ENCODE results near the gene GRK3.
"Not testable (repeated sequence)": the region's sequence is repeated elsewhere in the genome, so short reads cannot be mapped to it uniquely, and the experiment has no call there.

Gene GRK3

DNA sequence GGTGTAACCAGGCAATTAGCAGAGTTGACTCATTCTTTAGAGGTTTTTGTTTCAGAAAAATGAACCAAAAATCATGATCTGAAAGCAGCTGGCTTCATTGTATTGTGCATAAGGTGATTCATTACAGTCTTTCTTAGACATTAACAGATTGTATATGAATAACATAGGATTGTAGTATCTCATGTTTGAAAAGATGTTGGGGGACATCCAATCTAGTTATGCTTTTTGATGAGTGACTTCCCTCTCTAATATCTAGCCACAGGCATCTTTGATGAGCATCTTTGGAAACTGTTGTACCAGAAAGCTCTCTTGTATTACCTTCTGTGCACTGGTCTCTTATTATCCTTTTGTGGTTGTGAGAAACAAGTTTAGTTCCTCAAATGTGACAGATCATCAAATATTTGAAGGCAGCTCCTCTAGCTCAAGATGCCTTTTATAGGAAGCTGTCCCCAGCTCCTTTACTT is 8.3 kb downstream of the GRK3 start:
- DNase-seq (ENCODE audit: low spot score): no peak

DNA sequence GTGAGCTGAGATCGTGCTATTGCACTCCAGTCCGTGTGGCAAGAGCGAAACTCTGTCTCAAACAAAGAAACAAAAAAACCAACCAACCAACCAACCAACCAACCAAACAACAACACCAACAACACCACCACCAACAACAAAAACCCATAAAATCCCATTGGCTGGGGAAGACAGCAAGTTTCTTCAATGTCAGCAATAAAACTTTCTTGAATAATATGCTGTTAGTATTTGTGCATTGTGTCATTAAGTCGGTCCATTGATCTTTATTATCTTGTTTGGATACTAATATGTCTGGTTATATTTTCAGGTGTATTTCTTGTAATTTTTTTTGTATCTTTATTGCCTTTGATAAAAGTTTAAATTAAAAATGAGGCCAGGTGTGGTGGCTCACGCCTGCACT is 9.4 kb downstream of the GRK3 start:
- DNase-seq (ENCODE audit: low spot score): no peak

DNA sequence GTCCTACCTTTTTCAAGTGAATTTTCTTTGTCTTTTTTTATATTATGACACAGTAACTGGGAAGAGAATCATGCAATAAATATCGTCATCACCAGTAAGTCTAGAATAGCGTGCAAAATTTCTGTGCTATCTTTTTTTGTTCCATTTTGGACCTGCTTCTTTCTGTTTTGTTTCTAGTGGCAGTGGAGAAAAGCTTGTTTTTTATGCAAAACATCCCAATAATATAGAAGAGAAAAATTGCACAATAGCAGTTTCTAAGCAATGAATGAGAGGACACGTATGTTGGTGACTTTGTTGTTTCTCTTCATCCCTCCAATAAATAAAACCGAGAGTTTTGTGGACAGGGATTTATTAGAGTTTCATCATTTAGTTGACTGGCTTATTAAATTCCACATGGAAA is 10.3 kb downstream of the GRK3 start:
- DNase-seq (ENCODE audit: low spot score): no peak

DNA sequence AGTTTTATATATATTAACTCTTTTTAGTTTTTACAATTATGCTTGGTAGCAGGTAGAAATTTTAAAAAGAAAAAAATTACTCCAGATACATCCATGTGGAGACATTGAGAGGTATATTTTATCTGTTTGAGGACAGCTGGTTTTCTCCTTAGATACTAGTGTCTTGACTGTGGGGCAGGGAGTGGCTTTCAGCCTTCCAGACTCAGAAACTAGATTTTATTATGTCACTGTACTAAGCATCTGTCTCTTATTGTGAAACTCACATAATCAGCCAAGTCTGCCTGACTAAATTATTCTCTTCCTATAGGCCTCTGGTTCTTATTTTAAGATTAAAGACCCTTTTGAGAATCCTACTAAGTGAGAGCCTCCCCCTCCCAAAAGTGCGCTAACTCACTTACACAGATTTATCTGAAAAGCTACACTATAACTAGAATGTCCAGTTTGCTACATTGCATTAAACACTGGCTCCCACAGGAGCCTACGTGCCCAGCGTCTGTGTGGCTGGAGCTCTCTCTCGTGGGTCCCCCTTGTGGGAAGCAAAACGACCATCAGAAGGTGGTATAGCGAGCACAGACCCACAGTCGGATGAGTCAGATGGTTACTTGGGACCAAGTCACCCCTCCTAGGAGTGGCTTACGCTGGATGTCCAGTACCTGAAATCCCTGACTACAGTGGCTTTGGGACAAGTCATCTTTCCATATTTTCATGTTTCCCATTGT is 11.4 kb downstream of the GRK3 start:
- not testable (repeated sequence) for DNase-seq (ENCODE audit: low spot score)

DNA sequence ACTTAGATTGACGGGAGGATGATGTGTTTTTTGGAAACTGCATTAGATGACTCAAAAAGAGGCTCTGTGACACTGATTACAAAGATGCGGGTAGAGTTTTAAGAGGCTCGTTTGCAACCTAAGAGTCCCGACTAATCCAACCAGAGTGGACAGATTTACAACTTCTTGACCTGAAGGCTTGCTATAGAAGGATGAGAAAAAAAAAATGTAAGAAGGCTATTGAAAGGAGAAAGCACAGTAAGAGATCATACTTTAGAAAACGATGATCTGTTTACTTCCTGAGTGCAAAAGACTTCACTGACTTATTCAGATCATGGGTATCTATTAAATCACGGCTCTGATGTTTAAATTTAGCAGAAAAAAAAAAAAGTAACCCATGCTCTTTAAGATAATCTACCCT is 17.0 kb downstream of the GRK3 start:
- DNase-seq (ENCODE audit: low spot score): not testable (repeated sequence)

DNA sequence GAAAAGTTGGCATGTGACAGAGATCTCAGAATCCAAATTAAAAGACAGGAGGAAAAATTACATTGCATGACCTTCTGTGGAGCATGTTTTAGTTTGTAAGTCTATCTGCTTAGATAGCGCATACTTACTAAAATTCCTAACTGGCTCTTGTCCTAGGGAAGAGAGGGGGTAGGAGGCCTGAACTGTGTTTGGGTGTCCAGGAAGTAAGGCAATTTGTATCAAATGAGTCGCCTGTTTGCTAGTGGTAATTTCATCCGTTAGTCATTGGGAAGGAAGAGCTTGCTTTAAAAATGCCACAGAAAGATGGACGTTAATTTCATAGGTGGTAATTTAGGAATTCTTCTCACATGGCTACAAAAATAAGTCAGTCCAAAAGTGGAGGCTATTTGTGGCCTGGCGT is 18.5 kb downstream of the GRK3 start:
- DNase-seq (ENCODE audit: low spot score): no peak

DNA sequence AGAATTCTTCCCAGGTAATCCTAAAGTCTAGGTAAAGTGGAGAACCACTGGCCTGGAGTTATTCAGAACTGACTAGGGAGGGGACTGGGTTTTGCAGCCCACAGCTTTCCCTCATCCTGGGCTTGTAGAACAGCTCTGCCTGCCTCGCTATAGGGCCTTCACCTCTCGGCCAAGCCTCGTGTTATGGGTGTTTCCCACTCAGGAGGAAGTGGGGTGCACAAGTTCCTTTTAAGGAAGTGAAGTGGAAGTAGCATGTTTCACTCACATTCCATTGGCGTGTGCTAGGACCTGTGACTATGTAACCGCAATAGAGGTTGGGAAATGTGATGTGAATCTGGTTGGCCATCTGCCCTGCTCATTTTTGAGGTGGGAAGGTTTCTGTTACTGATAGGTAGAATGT is 20.5 kb downstream of the GRK3 start:
- DNase-seq (ENCODE audit: low spot score): not testable (repeated sequence)

DNA sequence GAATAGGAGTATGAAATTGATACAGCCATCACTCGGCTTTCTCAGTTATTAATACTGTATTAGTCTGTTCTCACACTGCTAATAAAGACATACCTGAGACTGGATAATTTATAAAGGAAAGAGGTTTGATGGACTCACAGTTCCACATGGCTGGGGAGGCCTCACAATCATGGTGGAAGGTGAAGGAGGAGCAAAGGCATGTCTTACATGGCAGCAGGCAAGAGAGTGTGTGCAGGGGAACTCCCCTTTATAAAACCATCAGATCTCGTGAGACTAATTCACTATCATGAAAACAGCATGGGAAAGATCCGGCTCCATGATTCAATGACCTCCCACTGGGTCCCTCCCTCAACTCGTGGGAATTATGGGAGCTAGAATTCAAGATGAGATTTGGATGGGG is 25.2 kb downstream of the GRK3 start:
- not testable (repeated sequence) for DNase-seq (ENCODE audit: low spot score)

DNA sequence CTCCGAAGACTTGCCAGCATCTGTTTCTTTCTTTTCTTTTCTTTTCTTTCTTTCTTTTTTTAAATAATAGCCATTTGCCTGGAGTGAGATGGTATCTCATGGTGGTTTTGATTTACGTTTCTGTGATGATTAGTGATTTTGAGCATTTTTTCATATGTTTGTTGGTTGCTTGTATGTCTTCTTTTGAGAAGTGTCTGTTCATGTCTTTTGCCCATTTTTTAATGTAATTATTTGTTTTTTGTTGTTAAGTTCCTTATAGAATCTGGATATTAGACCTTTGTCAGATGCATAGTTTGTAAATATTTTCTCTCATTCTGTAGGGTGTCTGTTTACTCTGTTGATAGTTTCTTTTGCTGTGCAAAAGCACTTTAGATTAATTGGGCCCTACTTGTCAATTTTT is 28.8 kb downstream of the GRK3 start:
- DNase-seq (ENCODE audit: low spot score): not testable (repeated sequence)

DNA sequence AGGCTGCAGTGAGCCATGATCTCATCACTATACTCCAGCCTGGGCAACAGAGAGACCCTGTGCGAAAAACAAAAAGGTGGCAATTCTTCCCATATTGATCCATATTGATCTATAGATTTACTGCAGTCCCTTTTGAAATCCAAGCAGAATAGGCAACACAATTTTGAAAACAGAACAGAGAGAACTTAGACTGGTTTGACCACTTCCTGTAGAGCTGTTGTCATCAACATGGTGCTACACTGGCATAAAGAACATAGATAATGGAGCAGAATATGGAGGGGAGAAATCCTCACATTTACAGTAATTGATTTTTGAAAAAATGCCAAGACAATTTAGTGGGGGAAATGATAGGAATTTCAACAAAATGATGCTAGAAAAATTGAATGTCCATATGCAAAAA is 34.1 kb downstream of the GRK3 start:
- DNase-seq (ENCODE audit: low spot score): no peak

DNA sequence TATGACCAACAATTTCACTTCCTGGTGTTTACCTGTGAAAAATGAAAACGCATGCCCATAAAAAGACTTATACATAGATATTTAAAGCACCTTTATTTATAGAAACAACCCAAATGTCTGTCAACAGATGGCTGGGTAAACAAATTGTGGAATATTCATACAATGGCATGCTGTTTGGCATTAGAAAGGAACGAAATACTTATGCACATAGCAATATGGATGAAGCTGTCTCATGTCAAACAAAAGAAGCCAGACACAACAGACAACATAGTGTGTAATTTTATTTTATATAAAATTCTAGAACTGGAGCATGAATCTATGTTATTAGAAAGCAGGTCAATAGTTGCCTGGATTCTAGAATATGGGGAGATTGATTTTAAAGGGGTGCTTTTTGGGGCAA is 38.0 kb downstream of the GRK3 start:
- no peak for DNase-seq (ENCODE audit: low spot score)

DNA sequence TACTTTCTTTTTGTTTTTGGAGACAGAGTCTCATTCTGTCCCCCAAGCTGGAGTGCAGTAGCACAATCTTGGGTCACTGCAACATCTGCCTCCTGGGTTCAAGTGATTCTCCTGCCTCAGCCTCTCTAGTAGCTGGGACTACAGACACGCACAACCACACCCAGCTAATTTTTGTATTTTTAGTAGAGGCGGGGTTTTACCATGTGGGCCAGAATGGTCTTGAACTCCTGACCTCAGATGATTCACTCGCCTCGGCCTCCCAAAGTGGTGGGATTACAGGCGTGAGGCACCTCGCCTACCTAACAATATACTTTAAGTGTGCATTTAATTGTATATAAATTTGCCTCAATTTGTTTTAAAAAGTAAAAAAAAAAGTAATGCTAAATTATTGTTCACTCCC is 38.4 kb downstream of the GRK3 start:
- DNase-seq (ENCODE audit: low spot score): no peak

DNA sequence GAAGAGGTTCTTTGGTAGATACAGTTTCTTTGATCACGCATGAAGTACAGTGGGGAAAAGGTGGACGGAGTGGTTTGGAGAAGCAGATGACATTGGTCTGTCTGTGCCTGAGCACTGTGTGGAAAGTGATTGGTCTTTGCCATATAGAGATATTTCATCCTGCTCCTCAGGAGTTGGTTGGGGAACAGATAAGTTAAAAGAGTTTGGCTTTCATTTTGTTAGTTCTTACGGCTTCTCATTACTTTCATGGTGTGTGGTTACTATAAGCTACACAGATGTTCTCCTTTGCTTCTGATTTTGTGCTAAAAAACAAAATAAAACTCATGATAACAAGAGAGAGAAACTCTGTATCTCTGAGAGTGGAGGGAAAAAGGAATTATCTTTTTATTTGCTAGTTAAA is 40.7 kb downstream of the GRK3 start:
- not testable (repeated sequence) for DNase-seq (ENCODE audit: low spot score)

DNA sequence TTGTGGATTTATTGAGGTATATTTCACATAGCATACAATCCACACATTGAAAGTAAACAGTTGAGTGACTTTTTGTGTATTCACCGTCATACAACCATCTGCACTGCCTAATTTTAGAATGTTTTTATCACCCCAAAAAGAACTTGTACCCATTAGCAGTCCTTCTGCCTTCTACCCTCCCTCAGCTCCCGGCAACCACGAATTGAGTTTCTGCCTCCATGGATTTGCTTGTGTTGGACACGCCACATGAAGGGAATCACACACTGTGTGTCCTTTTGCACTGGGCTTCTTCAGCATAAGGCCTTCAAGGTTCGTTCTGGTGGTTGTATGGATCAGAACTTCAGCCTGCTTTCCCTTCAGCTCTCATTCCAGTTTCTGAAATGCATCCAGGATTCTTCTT is 41.1 kb downstream of the GRK3 start:
- not testable (repeated sequence) for DNase-seq (ENCODE audit: low spot score)

DNA sequence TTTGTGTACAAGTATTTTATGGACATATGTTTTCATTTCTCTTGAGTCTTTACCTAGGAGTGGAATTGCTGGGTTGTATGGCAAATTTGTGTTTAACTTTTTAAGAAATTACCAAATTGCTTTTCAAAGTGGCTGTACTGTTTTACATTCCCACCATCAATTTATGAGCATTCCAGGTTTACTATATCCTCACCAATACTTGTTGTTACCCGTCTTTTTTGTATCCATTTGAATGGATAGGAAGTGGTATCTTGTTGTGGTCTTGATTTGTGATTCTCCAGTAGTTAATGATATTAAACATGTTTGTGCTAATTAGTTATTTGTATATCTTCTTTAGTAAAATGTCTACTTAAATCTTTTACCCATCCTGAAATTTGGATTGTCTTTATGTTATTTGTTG is 46.8 kb downstream of the GRK3 start:
- DNase-seq (ENCODE audit: low spot score): not testable (repeated sequence)

DNA sequence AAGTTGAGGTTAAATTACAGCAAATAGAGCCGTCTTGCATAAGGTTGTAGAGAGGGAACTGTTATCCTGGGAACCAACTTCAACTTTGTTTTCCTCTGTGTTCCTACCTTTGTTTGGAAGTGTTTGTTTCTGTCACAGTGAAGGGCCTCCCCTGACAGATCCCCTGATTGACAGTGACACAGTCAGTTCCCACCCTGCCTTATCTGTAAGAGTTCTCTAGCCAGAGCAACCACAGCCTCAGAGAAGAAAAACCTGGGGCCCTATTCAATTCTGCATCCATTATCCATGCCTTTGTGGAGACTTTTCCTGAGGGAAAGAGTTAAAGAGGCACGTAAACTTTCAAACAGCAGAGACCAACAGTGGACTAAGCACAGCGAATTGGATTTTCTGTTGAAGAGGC is 48.7 kb downstream of the GRK3 start:
- not testable (repeated sequence) for DNase-seq (ENCODE audit: low spot score)

DNA sequence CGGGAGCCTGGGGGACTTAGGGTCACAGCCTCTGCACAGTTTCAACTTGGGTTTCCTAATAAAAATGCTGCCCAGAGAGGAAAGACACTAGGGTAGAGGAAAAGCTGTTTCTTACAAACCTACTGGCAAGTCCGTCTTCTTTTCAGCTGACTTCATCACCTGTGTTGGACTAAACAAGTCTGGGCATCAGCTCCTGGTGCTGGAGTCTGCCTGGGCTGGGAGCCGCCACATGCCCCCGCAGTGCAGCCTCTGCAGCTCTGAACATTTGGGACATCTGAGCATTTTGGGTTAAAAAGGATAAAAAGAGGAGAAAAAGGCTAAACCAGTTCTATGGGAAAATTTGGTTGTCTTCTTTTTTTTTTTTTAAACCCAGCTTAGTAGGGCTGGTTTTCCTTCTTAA is 49.1 kb downstream of the GRK3 start:
- not testable (repeated sequence) for DNase-seq (ENCODE audit: low spot score)

DNA sequence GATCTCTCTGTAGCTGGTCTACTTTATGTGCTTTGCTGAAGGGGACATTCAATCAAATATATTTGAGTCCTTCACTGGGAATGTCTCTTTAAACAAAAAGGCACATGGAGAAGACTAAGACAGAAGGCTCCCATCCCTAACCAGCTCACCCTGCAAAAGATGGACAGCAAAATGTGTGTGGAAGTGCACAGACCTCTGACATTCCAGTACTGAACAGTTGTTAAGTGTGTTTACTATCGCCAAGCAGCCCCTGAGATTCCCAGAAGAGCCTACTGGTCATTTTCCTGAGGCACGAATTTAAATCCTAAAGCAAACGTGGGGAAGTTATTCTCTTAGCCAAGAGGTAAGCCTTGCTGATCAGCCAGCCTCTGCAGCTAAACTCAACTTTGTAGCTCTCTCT is 50.3 kb downstream of the GRK3 start:
- DNase-seq (ENCODE audit: low spot score): not testable (repeated sequence)

DNA sequence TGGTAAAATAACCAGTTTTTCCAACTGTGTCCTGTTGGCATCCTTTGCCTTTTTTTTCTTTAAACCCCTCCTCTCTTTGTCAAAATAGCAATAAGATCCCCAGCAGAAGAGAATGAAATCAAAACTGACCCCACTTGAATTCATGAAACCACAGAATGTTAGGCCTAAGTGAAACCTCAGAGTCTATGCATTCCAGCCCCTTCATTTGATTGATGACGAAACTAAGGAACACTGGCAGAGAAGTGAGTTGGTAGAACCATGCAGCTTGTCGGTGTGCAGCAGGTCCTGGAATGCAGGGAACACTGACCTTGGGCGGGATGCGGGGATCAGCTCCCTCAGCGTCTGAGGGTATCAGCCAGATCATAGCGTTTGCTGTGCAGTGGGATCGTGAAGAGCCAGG is 57.5 kb downstream of the GRK3 start:
- DNase-seq (ENCODE audit: low spot score): no peak

DNA sequence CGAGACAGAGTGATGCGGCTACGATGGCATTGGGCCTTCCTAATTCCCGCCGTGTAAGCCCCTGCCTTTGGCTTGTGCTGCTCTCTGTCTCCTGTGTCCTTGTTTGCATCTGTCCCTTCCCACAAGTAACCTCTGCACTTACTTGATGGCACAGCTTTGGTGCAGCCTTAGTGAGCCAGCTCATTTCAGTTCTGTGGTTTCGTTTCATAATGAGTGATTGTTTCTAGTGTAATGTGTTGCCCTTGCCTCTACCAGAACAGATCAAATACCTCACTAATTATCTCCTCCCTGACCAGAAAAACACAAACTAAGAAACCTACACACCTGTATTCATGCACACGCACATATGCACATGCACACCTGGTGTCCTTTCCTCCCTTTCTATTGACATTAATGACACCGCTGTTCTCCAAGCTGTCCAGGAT is 58.8 kb downstream of the GRK3 start:
- no peak for DNase-seq (ENCODE audit: low spot score)

DNA sequence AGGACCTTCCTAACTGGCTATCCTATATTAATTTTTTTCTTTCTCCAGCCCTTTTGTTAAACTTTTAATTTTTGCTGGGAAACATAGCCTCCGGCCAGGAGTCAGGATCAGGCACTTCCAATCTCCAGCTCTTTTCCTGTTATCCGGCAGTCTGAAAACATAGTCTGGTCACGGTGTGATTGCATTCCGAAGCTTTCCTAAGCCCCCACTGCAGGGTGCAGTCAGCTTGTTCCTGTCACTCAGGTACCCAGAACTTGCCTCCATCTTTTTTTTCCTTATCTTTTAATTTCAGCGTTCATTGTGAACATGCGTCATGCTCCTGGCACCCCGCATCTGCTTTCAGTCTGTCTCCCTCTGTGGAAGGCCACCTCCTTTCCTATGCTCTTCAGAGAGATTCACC is 59.4 kb downstream of the GRK3 start:
- no peak for DNase-seq (ENCODE audit: low spot score)

DNA sequence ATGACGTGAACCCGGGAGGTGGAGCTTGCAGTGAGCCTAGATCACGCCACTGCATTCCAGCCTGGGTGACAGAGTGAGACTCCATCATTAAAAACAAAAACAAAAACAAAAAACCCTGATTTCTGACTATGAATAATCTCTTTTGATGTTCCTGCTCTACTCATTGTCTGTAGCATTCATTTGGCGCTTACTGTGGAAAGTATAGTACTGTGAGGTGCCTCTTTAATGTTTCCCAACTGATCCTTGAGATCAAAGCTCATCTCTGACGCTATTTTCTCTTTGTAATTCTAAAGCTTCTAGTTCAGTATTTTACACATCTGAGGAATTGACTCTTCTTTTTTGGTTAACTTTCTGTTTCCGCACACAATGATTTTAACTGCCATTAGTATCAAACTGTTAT is 60.0 kb downstream of the GRK3 start:
- DNase-seq (ENCODE audit: low spot score): no peak

DNA sequence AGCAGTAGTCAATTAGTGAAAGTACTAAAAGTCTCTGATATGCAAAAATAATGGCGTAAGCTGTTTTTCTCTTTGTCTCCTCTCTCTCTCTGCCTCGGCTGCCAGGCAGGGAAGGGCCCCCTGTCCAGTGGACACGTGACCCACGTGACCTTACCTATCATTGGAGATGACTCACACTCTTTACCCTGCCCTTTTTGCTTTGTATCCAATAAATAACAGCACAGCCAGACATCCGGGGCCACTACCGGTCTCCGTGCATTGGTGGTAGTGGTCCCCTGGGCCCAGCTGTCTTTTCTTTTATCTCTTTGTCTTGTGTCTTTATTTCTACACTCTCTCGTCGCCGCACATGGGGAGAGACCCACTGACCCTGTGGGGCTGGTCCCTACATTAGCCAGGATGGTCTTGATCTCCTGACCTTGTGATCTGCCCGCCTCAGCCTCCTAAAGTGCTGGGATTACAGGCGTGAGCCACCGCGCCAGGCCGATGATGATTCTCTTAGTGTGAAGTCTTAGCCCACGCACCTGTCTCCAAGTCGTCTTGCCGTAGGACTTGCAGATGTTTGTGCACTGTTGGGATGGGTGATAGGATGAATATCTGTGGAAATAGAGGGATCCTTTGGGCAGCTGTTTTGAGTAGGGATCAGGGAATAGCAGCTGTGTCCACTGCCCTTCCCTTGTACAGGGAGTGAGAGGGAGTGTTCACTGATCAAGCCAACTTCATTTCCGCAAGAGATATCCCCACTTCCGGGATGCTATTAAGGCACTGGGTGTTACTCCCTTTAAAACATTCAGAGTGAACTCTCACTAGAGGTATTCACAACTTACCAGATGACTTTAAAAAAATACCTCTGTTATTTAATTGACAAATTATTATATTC is 61.5 kb downstream of the GRK3 start:
- not testable (repeated sequence) for DNase-seq (ENCODE audit: low spot score)
